ENCODE results near the gene CCNA2.

CCNA2 gene

DNA sequence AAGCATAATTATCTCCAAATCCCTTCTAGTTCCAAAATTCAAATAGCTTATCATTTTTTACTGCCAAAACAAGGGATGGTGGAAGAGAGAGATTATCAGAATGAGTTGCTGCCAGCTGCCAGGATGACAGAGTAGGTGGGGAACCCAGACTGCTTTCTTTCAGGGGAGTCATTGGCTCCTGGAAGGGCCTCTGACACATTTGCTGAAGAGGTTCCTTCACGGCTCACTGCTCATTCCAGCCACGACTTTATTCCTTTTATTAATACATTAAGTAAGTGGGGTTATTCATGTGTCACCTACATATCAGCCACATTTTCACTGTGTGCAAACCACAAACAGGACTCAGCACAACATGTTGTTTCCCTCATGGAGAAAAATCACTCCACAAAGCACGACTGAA, 46.1 kb downstream of the CCNA2 start:
- DNase-seq (ENCODE audit: low read depth in 3 of 3, low spot score in 1 of 3) = no peak

DNA sequence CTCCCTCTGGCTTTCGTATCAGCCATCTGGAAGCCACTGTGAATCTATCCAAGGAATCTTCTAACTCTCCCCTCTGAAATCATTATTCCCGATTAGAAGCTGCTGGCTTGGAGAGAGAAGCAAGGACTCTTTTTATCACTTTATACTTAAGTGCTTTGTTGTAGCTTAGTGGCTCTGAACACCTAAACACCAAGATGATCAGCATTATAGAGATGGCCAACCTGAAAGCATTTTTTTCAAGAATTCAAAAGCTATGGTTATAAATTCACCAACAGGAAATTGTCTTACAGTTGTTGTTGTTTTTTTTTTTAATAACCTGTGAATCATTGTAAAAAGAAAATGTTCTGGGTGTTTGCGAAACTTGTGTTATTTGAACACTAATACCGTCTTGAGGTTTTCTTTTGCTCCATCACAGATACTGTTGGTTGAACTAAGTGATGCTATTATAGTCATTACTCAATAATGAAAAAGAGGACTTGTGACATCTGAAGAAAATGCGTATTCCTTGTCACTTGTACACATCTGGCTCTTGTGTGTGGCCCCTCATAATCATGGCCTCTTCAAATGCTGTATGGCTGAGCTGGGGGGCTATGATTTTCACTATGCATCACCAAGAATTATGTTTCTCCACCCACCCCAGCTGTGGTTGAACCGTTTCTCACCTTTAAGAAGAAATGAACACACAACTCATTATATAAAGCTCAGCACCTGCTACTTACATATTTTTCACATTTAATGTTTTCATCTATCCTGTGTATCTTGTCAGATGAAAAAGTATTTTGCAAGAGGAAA, 46.9 kb downstream of the CCNA2 start:
- DNase-seq (ENCODE audit: low read depth in 3 of 3, low spot score in 1 of 3) = no peak

DNA sequence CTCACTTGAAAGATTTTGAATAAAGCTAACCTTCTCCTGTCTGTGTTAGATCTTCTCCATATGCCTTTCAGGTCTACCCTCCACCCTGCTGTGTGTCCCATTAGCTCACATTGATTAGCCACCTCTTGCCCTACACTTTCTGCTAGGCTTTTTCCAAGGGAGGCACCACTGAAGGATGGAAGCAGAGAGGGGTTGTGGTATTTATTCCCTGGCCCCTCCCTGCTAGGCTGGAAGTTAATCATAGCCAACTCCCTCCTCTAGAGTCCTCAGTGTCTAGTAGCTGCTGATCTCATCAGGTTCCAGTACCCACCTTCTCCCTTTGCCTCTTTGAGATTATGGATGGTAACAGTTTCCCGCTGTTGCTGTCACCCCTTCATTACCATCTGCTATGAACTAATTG, 49.8 kb downstream of the CCNA2 start:
- no peak for DNase-seq (ENCODE audit: low read depth in 3 of 3, low spot score in 1 of 3)

DNA sequence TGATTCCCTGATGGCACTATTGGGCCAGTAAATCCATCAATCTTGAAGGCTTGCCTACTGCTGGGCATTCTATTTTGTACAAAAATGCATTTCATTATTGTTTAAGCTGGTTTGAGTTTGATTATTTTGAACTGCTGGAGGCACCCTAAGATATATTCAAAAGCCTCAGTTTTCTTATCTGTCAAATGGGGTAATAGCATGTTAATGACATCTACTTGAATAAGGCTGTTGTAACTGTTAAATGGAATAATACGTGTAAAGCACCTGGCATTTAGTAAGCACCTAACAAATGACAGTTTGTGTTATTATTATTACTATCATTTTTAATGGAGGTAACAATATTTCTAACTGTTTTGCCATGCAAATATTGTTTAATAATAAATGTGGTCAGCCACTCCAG, 51.8 kb downstream of the CCNA2 start:
- DNase-seq (ENCODE audit: low read depth in 3 of 3, low spot score in 1 of 3) = no peak

DNA sequence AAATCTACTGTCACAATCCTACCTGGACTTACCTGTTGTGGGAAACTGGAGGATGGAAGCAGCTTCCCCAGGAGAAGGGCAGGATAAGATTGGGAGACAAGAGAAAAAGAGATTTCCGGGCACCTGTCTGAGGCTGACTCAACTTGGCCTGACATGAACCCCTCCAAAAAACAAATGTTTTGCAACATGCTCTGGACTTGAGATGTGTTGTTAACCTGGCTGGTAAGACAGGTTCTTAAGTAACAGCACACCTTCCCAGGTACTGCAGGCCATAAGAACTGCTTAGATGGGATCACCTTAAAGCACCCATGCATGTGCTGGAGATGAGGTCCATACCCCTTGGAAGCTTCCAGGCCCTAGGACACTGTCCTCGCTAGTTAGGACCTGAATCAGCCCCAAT, 54.3 kb downstream of the CCNA2 start:
- DNase-seq (ENCODE audit: low read depth in 3 of 3, low spot score in 1 of 3) = no peak

DNA sequence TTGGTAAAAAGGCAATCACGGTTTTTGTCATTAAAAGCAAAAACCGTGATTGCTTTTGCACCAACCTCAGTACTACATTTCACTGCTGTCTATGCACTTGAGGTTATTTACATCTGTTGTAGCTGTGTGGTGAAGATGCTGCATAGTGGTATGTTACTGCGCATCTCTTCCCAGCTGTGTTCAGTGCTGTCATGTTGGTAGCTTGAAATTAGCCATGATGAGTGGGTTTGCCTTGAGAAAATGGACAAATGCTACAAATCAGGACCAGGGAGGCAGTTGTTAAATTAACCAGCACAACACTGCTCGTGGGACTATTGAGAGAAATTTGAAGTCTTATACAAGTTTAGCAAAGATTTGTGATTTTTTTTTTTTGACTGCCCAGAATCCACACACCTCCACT, 56.5 kb downstream of the CCNA2 start:
- no peak for DNase-seq (ENCODE audit: low read depth in 3 of 3, low spot score in 1 of 3)
